ENCODE measurements around the gene MOGAT1.

DNA sequence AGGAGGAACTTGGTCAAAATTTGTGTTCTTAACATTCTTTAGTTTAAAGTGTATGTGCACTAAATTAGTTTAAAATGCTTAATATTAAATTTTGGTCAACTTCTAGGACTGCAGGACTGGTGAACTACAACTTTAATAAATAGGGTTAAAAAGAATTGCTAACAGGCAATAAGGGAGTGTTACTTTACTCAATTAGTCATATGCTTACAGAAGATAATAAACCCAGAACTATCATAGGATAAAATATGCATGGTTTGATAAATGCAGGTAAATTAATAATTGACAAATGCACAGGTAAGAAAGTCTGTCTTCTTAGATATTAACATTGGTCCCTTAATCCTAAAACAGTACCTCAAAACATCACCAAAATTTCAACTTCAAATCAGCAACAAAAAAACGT, 36.2 kb upstream of the MOGAT1 start:
- TF ChIP-seq, protein P1, sequence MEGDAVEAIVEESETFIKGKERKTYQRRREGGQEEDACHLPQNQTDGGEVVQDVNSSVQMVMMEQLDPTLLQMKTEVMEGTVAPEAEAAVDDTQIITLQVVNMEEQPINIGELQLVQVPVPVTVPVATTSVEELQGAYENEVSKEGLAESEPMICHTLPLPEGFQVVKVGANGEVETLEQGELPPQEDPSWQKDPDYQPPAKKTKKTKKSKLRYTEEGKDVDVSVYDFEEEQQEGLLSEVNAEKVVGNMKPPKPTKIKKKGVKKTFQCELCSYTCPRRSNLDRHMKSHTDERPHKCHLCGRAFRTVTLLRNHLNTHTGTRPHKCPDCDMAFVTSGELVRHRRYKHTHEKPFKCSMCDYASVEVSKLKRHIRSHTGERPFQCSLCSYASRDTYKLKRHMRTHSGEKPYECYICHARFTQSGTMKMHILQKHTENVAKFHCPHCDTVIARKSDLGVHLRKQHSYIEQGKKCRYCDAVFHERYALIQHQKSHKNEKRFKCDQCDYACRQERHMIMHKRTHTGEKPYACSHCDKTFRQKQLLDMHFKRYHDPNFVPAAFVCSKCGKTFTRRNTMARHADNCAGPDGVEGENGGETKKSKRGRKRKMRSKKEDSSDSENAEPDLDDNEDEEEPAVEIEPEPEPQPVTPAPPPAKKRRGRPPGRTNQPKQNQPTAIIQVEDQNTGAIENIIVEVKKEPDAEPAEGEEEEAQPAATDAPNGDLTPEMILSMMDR (IDR thresholded peaks at IDR 0.05; ENCODE audit: low read depth, low read length), result no peak
- TF ChIP-seq EZH2phosphoT487 (IDR thresholded peaks at IDR 0.05; ENCODE audit: low read depth), result no peak

All from OCI-LY3 (cell line).